ENCODE results near the gene MCTP1.

The MCTP1 gene

DNA sequence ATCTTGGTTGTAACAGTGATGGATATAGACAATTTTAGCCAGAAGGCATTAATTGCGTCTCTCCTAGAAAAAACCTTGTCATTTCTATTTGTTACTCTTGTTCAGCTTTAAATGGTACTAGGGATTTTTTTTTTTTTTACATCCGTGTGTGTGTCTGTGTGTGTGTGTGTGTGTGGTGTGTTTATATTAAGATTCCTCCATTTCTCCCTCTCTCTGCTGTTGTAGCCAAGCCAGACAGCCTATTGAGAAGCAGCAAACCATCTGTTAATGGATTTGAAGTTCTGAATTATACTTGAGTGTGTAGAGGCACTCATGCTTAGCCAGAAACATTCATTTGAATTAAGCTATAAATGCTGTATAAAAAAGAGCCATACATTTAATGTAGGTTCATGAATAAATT, 594.1 kb downstream of the MCTP1 start:
- H3K9me2 ChIP-seq (replicated peaks; ENCODE audit: control insufficient read depth, low read length), result no peaks in the 10 kb centered on the region
- H3K4me2 ChIP-seq (ENCODE audit: low read length), result no peak overlapping the region
- peaks cover 4% of the 10 kb centered on the region; the same call in 1 of the 2 replicates for H3F3A ChIP-seq (ENCODE audit: control insufficient read depth, insufficient read depth)
- no peaks in the 10 kb centered on the region for H3K27me3 ChIP-seq (ENCODE audit: control insufficient read depth, low read length)
- TF ChIP-seq CTCF (IDR thresholded peaks at IDR 0.05; ENCODE audit: low read depth, low read length, poor library complexity, severe bottlenecking) (no peak), EZH2phosphoT487 (IDR thresholded peaks at IDR 0.05; ENCODE audit: borderline replicate concordance, low read length) (no peak)
- no peaks in the 10 kb centered on the region for H3K4me1 ChIP-seq (ENCODE audit: control insufficient read depth, low read length)
- H3K4me3 ChIP-seq (ENCODE audit: low read length), result no peak overlapping the region
- no peaks in the 10 kb centered on the region for H4K20me1 ChIP-seq (ENCODE audit: control insufficient read depth, insufficient read depth, low read depth, low read length)
- H3K9me3 ChIP-seq (ENCODE audit: control insufficient read depth, insufficient read depth, low read length), result no peaks in the 10 kb centered on the region
- H3K27ac ChIP-seq (ENCODE audit: low read depth, low read length), result no peak overlapping the region
- H3K79me2 ChIP-seq (ENCODE audit: control insufficient read depth, low read length), result no peaks in the 10 kb centered on the region
- H3K36me3 ChIP-seq (ENCODE audit: control insufficient read depth, low read length), result peaks cover 57% of the 10 kb centered on the region

- H4K20me1 ChIP-seq (ENCODE audit: control insufficient read depth, insufficient read depth, low read depth, low read length), result no peaks in the 10 kb centered on the region
- H3K9me3 ChIP-seq (ENCODE audit: control insufficient read depth, insufficient read depth, low read length), result no peaks in the 10 kb centered on the region
- no peaks in the 10 kb centered on the region for H3K79me2 ChIP-seq (ENCODE audit: control insufficient read depth, low read length)
- no peak overlapping the region for H3K27ac ChIP-seq (ENCODE audit: low read depth, low read length)
- H3F3A ChIP-seq (ENCODE audit: control insufficient read depth, insufficient read depth), result peaks cover 4% of the 10 kb centered on the region; the same call in 1 of the 2 replicates
- no peaks in the 10 kb centered on the region for H3K9me2 ChIP-seq (replicated peaks; ENCODE audit: control insufficient read depth, low read length)
- no peak overlapping the region for H3K4me3 ChIP-seq (ENCODE audit: low read length)
- no peak for TF ChIP-seq CTCF (IDR thresholded peaks at IDR 0.05; ENCODE audit: low read depth, low read length, poor library complexity, severe bottlenecking)
- TF ChIP-seq EZH2phosphoT487 (IDR thresholded peaks at IDR 0.05; ENCODE audit: borderline replicate concordance, low read length), result no peak
- no peaks in the 10 kb centered on the region for H3K27me3 ChIP-seq (ENCODE audit: control insufficient read depth, low read length)
- peaks cover 54% of the 10 kb centered on the region for H3K36me3 ChIP-seq (ENCODE audit: control insufficient read depth, low read length)
- no peaks in the 10 kb centered on the region for H3K4me1 ChIP-seq (ENCODE audit: control insufficient read depth, low read length)
- no peak overlapping the region for H3K4me2 ChIP-seq (ENCODE audit: low read length)
Observed at GRCh38 chr5:94689908-94690307, 595.0 kb downstream of the MCTP1 start.

- no peak overlapping the region for H3K4me2 ChIP-seq (ENCODE audit: low read length)
- no peaks in the 10 kb centered on the region for H3K9me3 ChIP-seq (ENCODE audit: control insufficient read depth, insufficient read depth, low read length)
- no peaks in the 10 kb centered on the region for H3K27me3 ChIP-seq (ENCODE audit: control insufficient read depth, low read length)
- H3K4me1 ChIP-seq (ENCODE audit: control insufficient read depth, low read length), result no peaks in the 10 kb centered on the region
- no peak overlapping the region for H3K27ac ChIP-seq (ENCODE audit: low read depth, low read length)
- no peak for TF ChIP-seq EZH2phosphoT487 (IDR thresholded peaks at IDR 0.05; ENCODE audit: borderline replicate concordance, low read length)
- no peak for TF ChIP-seq CTCF (IDR thresholded peaks at IDR 0.05; ENCODE audit: low read depth, low read length, poor library complexity, severe bottlenecking)
- peaks cover 12% of the 10 kb centered on the region for H3K36me3 ChIP-seq (ENCODE audit: control insufficient read depth, low read length)
- no peak overlapping the region for H3K4me3 ChIP-seq (ENCODE audit: low read length)
- H3F3A ChIP-seq (ENCODE audit: control insufficient read depth, insufficient read depth), result no peaks in the 10 kb centered on the region
- H3K79me2 ChIP-seq (ENCODE audit: control insufficient read depth, low read length), result no peaks in the 10 kb centered on the region
- no peaks in the 10 kb centered on the region for H3K9me2 ChIP-seq (replicated peaks; ENCODE audit: control insufficient read depth, low read length)
- no peaks in the 10 kb centered on the region for H4K20me1 ChIP-seq (ENCODE audit: control insufficient read depth, insufficient read depth, low read depth, low read length)
Observed at GRCh38 chr5:94682814-94683520, 601.9 kb downstream of the MCTP1 start.
